Stimulated activated CD8-positive, alpha-beta memory T cell treated with anti-CD3 and anti-CD28 coated beads, Interleukin-2, amount 100 ng/mL, for 1 hour (primary cell): Measurements from ENCODE around the gene C1S.
"Not testable (repeated sequence)": the region's sequence is repeated elsewhere in the genome, so short reads cannot be mapped to it uniquely, and the experiment has no call there.

Experiments
- DNase-seq, 2 donors: peaks; one replicate each; pipeline ENCODE4 v3.0.0-alpha.2; 2020; ENCODE audit warnings: low read depth in 2 of 2

Gene C1S

GRCh38 chr12:7060353-7060954 is at the start of gene C1S:
Gene C1S, plus strand, starts transcription at chr12:7060718. Its CDS starts 1,195 bp downstream, at chr12:7061913.
- DNase-seq = no peak

GRCh38 chr12:7011398-7011797 is 49.1 kb upstream of the C1S start:
- not testable (repeated sequence) for DNase-seq

DNA sequence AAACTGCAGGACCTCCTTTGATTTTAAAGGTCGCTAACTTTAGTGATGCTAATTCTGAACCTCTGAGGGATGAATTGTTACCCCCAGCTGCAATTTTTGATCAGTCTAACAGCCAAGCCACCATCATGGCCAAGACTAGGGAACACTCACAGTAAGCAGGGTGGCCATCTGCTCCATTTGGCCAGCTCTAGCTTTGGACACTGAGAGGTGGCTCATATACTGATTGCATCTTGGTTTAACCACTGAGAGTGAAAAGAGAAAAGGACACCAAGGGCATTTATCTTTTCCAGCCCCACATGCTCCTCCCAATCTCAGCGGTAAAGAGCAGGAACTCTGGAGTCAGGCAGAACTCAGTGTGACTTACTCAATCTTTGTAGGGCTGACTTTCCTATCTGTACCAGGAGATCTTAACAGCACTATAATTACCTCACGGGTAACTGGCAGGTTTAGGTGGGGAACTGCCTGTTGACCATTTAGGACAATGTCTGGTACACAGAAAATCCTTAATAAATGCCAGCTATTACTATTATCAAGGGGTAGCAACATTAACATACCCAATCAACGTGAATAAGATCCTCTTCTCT is 48.4 kb upstream of the C1S start:
- DNase-seq = no peak

DNA sequence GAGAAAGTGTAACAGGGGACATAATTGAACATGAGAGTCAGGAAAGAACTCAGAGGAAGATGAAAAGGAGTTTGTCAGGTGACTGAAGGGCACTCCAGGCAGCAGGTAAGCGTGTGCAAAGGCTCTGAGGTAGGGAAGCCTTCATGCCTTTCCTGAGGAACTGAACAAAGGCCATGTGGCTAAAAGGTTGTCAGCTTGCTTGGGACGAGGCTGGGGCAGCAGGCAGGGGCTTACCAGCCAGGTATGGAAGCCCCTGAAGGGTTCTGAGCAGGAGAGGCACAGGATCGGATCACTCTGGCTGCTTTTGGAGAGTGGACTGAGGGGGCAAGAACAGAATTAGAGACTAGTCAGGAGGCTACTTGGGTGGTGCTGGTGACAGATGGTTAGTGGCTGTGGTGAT is 47.4 kb upstream of the C1S start:
- DNase-seq = no peak

GRCh38 chr12:7015555-7016370 is 44.8 kb upstream of the C1S start:
- no peak for DNase-seq

DNA sequence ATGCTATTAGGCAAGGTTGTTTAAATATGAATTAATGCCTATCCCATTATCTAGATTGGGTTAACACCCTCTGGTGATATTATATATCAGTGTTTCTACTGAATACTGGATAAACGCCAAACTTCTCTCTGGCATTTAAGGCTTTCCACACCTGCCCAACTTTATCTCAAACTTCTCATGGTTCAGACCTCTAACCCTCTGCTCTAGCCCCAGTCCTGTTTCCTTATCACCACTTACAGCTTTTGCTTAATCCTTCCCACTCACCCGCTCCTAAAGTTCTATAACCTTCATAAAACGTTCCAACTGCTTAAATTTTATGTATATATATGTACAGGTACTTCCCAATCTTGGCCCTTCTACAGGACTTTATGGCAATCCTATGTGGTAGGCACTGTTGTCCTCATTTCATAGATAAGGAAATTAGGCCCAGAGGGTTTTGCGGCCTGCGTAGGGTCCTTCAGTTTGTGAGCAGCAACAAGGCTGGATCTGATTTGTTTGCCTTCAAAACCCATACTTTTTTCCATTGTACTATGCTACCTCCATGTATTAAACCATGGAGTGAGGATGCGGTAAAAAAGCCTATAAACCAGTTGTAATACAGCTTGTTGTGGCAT is 43.5 kb upstream of the C1S start:
- no peak for DNase-seq

DNA sequence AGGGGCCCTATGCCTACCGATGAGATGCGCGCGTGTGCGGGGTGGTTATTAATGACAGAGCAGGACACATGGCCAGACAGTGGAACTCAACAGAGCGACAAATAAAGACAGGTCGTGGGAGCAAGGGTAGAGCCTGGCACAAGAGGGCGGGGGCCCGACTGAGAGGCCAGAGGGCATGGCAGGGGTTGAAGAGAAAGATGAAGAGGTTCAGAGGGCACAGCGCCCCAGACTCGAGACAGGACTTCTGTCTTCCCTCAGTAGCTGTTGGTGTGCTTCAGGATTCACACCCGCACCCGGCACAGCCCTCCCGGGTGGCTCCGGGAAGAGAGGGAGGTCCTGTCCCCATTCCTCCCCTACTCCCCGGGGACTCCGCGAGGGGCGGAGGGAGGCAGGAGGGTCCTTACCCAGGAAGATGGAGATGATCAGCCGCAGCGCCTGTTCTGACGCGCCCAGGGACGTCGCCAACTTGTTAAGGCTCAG is 42.6 kb upstream of the C1S start:
- no peak for DNase-seq

DNA sequence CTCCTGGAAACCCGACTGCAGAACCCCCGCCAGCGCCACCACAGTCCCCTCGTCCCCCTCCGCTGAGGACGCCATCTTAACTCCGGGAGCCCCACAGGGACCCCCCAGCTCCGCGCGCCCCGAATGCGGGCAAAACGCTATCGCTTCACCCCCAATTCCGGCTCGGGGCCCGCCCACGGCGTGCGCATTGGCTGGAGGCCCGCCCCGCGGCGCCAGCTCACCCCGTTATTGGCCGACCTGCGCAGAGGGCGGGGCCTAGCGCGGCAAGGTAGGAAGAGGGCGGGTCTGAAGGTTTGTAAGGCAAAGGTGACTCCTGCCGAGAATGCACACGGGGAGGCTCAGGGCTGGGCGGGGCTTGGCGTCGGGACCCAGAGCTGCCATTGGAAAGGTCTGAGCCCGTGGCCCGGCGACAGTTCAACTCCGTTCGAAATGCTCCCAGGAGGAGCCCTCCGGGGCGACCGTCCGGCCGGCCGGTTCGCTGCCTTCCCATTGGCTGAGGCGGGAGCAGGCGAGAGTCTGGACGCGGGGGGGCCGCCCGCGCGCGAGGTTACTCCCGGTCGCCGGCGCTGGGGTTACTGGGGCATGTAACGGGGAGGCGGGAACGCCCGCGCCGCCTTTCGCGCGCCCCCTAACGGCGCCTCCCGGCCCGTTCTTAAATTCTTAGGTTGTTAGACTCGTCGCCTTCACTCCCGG is 42.0 kb upstream of the C1S start, which contains the start of gene LPCAT3:
LPCAT3 (minus strand) TSS at position 127 of the 693 bp plus-strand sequence; CDS start at position 75, 52 bp downstream.
- peak; percentile 89 to 92 for DNase-seq

DNA sequence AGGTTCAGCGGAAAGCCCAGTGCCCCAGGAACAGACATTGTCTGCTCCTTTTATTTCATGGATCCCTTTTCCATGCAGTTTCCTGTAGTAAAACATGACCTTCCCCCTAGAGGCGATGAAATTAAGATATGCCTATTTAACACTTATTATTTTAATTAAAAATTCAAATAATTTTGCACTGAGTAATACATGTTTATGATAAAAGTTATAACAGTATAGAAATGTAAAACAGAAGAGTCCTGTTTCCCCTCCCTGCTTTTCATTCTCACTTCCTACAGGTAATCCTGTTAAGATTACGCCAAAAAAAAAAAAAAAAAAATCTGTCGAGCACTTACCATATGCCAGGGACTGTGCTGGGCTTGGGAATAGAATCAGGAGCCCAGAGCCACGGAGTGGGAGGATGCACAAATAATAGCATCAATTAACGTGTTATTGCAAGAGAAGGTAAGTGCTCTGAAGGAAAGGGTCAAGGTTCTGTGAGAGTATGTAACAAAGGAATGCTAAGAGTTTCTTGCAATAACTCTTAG is 41.4 kb upstream of the C1S start:
- no peak for DNase-seq

DNA sequence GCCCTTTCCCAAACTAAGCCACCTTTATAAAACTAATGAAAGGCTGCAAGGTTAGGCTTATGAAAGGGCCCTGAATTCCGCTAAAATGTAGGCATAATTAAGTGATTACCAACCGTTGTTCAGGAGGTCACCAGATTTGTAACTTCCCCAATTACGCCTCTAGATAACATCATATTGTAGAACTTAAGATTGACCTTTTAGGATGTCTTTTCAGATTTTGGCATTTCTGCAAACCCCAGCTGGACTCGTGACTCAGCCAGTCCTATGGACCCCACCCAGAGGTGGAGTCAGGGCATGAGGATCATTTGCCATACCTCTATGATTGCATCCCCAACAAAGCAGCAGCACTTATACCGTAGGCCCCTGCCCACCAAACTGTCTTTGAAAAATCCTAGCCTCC is 38.6 kb upstream of the C1S start:
- no peak for DNase-seq

DNA sequence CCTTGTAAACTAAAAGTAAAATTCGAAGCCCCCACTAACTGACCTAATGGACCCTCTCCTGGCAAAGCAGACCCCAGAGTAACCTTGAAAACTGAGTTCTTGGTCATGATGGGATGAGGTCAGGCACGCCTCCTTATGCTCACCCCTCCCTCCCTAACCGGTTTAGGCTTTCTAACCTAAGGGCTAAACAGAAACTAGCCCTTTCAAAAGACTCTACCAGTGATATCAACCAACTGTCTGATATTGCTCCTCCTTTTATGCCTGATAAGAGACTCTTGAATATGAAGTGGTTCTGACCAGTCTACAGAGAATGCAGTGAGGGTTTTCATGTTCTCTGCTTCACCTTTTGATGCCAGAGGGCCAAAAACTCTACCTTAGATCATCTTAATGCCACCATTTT is 37.4 kb upstream of the C1S start:
- DNase-seq = no peak

DNA sequence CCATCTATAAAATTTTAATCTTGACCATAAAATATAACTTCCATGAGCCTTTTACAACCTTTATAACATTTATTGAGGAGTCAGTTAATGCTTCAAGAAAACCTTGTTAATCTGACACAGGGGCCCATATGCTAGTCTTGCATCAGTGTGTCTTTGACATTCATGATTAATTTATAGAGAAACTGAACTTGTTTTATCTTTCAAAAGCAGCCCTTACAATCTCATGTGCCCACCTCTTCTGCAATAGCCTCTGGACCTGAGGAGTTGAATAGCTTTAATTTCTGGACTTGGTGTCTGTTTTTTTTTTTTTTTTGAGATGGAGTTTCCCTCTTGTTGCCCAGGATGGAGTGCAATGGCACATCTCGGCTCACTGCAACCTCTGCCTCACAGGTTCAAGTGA is 33.7 kb upstream of the C1S start:
- no peak for DNase-seq

DNA sequence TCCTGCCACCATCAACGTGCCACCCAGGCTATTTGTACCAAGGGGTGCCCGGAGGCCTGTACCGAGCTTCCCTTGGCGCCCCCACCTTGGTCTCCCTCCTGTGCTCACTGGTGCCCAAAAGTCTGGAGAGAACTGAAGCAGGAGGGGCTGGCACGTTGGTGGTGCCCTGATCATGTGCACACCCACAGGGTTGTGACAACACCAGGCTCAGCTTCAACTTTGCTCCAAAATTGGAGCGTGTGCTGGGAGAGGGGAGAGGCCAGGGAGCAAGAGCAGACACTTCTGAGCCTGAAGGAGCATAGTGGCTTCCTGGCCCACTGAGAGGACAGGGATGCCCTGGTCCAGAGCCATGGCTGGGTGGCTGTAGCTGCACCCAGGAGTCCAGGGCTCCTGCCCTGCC is 29.2 kb upstream of the C1S start:
- no peak for DNase-seq

DNA sequence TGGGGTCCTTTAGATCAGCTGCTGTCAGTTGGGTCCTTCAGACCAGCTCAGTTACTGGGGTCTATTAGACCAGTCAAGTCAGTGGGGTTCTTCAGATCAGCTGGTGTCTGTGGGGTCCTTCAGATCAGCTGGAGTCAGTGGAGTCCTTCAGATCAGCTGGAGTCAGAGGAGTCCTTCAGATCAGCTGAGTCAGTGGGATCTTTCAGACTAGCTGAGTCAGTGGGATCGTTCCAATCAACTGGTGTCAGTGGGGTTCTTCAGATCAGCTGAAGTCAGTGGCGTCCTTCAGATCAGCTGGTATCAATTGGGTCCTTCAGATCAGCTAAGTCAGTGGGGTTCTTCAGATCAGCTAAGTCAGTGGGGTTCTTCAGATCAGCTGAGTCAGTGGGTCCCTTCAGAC is 27.5 kb upstream of the C1S start:
- no peak for DNase-seq

DNA sequence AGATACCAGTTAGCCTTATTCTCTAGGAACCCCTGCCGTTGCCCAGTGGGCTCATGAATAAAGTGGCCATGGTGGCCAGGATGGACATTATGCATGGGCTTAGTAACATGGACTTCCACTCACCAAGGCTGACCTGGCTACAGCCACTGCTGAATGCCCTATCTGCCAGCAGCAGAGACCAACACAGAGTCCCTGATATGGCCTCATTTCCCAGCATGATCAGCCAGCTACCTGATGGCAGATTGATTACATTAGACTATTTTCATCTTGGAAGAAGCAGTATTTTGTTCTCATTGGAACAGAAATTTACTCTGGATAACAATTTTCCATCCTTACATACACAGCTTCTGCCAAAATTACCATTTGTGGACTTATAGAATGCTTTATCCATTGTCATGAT is 26.1 kb upstream of the C1S start:
- DNase-seq = no peak

DNA sequence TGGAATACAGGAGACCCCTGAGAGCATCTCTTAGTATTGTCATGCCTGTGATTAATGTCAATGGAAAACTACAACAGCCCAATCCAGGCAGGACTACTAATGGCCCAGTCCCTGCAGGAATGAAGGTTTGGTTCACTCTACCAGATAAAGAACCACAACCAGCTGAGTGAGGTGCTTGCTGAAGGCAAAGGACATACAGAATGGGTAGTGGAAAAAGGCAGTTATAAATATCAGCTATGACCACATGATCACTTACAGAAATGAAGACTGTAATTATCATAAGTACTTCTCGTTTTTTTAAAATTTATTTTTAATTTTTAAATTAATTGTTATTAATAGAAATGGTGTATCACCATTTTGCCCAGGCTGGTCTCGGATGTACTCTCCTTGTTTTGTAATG is 25.1 kb upstream of the C1S start:
- no peak for DNase-seq

DNA sequence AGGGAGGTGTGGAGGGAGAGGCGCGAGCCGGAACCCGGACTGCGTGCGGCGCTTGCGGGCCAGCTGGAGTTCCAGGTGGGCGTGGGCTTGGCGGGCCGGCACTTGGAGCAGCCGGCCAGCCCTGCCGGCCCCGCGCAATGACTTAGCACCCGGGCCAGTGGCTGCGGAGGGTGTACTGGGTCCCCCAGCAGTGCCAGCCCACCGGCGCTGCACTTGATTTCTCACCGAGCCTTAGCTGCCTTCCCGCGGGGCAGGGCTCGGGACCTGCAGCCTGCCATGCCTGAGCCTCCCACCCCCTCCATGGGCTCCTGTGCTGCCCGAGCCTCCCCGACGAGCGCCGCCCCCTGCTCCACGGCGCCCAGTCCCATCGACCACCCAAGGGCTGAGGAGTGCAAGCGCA is 23.1 kb upstream of the C1S start:
- DNase-seq = not testable (repeated sequence)

- DNase-seq = no peak
Observed at GRCh38 chr12:7038591-7038990, 21.9 kb upstream of the C1S start.

DNA sequence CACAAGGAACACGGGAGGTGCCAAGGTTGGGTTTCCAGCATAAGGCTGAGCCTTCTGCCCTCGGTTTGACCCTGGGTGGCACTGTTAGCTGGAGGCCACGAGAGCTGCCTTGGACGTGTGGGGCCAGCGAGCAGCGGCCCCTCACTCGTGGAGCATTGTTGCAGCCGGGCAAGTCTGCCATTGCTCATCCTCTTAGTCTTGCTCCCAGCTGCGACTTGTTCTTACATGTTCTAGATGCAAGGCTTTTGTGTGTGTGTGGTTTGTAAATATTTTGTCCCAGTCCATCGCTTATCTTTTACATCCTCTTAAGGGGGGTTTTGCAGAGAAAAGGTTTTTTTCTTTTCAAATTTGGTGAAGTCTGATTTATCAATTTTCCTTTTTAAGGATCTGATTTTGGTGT is 21.1 kb upstream of the C1S start:
- no peak for DNase-seq

GRCh38 chr12:7042842-7043241 is 17.7 kb upstream of the C1S start:
- DNase-seq = no peak

DNA sequence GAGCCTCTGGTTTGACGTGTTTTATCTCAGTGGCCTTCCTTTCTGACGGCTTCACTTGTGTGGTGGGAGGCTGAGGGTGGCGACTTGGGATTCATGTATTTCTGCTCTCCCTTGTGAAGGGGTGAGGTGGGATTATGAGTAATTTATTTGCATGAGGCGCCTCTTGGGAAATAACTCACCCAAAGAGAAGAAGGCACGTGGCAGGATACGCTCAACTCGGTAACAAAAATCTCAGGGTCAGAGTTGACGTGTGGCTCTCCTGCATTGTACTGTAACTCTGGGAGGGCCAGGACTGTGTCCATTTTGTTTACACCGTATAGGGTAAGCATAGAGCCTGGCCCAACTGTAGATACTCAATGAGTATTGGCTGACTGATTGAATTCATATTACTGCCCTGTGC is 14.6 kb upstream of the C1S start:
- no peak for DNase-seq
